HEK293T (cell line): ENCODE data around the gene CD244.

Experiments used
- SP1 ChIP-seq: fragments of 450-650 bp; IDR thresholded peaks from 2 replicates; pipeline ENCODE4 v1.6.1; 2017
- SUZ12 ChIP-seq: fragments of 450-650 bp; IDR thresholded peaks from 2 replicates; pipeline ENCODE4 v1.6.1; 2016; ENCODE audit warnings: mild to moderate bottlenecking

- TF ChIP-seq SUZ12: no peak
- no peak for TF ChIP-seq SP1
Observed at GRCh38 chr1:160865337-160865736, 2.6 kb upstream of the CD244 start.
